AG08395 (cell line): ENCODE data around the gene ANXA3.
"Not testable (repeated sequence)": the region's sequence is repeated elsewhere in the genome, so short reads cannot be mapped to it uniquely, and the experiment has no call there.

ENCODE experiments used
- DNase-seq: peaks from one replicate; pipeline ENCODE4 v3.0.0; 2012; ENCODE audit warnings: mixed read lengths, low spot score

ANXA3 gene

GRCh38 chr4:78543424-78544125 is 8.0 kb upstream of the ANXA3 start:
- DNase-seq: no peak

GRCh38 chr4:78544678-78545077 is 6.9 kb upstream of the ANXA3 start:
- no peak for DNase-seq

DNA sequence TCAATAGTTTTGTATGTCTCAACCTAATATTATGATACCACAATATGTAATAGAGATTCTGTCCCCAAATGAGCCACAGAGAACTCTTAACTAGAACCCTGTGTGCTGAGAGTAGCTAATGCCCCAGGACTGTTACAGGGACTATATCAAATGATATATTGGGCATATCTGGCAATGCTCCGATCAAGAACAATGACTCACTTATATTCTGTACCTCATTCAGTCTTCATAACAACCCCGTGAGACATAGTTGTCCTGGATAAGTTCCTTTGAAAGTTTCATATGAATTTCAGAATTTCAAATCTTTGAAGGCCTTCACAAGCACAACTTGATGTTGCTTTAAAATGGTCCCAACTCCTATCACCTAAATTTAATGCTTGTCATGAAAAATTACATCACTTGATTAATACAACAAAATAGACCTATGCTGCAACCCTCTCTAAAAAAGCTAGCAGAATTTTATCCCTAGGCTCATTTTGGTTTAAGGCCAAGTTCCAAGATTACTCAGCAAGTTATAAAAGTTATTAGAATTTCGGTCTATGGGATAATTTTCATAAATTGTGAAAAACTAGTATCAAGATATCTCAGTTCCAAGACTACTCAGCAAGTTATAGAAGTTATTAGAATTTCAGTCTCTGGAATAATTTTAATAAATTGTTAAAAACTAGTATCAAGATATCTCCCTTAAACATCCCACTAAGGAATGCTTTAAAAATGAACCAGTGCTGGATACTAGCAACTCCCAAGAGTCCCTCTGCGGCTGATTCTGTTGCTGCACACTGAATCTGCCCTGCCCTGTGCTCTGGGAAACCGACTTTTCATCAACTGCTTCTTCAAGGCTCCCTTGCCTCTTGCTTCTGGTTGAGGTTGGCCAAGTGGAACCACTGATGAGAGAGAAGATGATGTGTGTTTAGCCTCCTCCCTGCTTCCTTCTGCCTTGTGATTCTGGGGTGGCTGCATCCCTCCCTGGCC is 6.0 kb upstream of the ANXA3 start:
- no peak for DNase-seq

DNA sequence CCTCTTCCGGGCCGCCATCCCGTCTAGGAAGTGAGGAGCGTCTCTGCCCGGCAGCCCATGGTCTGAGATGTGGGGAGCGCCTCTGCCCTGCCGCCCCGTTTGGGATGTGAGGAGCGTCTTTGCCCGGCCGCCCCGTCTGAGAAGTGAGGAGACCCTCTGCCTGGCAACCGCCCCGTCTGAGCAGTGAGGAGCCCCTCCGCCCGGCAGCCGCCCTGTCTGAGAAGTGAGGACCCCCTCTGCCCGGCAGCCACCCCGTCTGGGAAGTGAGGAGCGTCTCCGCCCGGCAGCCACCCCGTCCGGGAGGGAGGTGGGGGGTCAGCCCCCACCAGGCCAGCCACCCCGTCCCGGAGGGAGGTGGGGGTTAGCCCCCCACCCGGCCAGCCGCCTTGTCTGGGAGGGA is 3.7 kb upstream of the ANXA3 start:
- DNase-seq: not testable (repeated sequence)

DNA sequence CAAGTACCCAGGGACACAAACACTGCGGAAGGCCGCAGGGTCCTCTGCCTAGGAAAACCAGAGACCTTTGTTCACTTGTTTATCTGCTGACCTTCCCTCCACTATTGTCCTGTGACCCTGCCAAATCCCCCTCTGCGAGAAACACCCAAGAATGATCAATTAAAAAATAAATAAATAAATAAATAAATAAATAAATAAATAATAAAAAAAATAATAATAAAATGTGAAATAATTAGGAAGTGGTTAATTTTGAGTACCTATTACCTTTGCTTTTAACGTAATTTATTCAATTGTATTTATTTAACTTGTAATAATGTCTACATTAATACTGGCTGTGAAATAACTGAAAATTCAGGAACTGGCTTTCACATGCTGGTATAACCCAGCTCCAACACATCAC is 2.7 kb upstream of the ANXA3 start:
- DNase-seq: not testable (repeated sequence)

DNA sequence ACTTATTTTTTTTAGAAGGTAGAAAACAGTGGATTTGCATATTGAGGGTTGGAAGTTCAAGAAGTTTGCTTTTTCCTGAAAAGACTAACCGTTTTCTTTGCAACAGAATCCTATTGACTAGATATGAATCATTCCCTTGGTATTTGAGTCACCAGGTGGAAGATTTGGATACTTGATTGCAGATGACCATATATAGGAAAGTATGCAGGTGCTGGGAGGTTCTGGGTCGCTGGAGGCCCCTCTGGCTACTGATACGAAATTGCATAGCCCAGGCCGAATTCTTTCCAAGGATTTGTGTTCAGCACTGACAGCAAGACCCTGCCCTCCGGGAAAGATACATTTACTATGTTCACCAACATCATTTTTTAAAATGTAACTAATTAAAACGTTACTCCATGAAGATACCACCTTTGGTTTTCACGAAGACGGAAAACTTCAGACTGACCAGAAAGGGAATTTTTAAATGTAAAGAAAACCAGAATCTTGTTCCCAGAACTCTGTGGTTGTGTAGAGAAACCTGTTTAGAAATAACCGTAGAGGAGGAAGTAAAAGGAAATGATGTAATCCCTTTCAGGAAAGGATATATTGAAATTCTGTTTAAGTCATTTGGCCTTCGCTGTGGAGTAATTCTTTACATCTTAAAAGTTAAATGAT is 946 bp downstream of the ANXA3 start:
- DNase-seq: no peak

DNA sequence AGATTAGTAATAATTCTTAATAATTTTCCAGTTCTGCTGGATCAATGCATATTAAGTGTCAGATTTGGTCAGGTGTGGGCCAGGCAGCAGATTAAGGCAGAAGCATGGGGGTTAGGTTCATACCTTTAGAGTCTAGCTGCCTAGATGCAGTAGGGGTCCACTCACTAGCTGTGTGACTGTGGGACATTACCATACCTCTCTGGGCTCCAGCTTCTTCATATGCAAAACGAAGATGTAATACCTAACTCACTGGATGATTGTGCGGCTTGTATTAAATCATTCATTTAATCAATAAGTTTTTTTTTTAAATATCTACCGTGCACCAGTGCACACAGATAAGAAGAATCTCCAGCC is 1.4 kb downstream of the ANXA3 start:
- no peak for DNase-seq

DNA sequence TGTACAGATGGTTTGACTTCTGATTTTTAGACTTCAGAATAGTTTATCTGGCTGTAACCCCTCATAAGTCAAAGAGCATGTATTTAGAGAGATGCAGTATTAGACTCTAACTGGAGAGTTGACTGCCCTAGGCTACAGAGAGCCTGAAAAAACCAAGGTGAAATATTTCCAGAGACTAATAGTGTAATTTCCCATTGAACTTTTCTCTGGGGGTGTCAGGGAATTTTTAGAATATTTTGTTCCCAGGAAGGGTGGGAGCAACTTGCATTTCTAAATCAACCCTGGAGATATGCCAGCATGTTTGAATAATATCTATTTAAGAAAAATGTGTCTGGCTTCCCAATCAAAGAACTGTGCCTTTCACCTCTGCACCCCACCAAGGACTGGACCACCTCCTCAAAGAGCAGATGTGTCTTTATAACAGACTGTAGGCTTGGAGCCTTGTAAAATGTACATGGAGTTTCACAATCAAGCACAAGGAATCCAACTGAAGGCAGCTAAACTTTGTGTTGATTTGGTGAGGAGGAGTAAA is 2.0 kb downstream of the ANXA3 start:
- DNase-seq: no peak

GRCh38 chr4:78556665-78557064 is 5.1 kb downstream of the ANXA3 start:
- no peak for DNase-seq

DNA sequence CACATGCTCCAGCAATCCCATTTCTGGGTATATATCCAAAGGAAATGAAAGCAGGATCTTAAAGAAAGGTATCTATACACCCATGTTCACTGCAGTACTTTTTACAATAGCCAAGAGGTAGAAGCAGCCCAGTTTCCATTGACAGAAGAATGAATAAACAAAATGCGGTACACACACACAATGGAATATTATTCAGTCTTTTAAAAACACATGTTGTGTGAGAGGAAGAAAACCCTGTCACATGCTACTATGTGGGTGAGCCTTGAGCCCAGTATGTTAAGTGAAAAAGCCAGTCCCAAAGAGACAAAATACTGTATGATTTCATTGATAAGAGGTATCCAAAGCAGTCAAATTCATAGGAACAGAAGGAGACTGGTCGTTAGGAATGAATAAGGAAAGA is 6.3 kb downstream of the ANXA3 start:
- DNase-seq: no peak

GRCh38 chr4:78558410-78558809 is 6.8 kb downstream of the ANXA3 start:
- DNase-seq: peak; percentile 13

- peak; percentile 56 for DNase-seq
Observed at GRCh38 chr4:78560296-78560963, 8.9 kb downstream of the ANXA3 start.

DNA sequence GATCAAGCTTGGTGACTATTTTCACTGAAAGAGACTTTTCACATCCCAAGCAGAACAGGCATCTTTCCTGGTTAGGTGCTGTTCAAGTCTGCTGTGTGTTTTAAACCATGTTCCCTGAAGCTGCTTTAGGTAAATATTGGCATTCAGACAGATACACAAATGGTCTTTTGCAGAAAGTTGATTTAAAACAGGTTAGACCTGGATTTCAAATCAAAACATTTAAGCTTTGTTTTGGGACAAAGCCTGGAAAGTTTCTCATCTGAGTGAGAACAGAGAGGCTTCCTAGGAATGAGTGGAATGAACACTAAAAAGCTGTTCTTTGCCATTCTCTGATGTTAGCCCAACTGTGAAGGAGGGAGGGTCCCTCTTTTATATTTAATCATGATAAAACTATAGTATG is 10.1 kb downstream of the ANXA3 start:
- peak; percentile 24 for DNase-seq

GRCh38 chr4:78562687-78563086 is 11.1 kb downstream of the ANXA3 start:
- DNase-seq: no peak

GRCh38 chr4:78565971-78566372 is 14.4 kb downstream of the ANXA3 start:
- peak; percentile 83 for DNase-seq

DNA sequence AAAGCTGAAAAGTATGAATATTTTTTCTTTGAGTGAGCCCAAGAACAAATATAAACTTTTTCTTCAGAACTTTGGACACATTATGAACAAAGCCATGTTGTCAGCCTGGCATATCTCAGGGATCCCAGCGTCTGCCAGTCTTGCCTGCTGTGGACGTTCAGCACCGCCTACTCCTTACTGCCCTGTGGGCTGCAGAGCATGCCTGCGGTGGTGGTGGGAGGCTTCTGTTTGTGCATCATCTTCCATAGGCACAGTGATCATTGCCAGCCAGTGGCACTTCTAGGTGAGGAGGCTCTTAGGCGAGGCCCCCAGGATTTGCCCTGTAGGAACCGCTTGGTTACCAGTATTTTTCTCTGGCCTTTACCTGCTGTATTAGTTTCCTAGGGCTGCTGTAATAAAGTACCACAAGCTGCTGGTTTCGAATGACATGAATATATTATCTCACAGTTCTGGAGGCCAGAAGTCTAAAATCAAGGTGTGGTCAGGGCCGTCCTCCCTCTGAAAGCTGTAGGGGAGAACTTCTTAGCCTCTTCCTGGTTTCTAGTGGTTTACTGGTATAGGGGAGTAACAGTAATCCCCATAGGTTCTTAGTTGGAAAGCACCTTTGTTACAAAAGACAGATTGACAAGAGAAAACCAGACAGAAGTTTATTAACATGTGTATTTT is 15.4 kb downstream of the ANXA3 start:
- no peak for DNase-seq

DNA sequence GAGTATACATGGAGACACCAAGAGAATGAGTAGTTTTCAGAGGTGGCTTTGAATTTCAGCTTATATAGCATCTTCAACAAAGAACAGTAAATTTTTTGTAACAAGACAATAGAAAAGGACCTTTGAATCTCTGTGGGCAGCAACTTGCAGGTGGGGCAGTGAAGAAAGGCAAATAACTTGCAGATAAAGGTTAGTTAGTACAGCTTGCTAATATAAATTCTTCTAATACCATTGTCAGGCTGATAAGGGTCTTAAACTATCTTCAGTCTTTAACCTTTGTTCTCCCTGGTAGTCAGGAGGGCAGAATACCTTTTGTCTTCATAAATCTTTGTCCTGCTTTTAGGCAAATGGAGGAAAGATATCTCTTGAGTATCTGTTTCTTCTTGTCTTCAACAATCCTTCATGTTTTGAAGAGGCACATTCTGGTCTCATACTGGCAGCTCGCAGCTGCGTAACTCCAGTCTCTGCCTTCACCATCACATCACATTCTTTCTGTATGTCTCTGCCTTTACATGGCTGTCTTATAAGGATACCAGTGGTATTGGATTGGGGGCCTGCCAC is 16.0 kb downstream of the ANXA3 start:
- DNase-seq: no peak

DNA sequence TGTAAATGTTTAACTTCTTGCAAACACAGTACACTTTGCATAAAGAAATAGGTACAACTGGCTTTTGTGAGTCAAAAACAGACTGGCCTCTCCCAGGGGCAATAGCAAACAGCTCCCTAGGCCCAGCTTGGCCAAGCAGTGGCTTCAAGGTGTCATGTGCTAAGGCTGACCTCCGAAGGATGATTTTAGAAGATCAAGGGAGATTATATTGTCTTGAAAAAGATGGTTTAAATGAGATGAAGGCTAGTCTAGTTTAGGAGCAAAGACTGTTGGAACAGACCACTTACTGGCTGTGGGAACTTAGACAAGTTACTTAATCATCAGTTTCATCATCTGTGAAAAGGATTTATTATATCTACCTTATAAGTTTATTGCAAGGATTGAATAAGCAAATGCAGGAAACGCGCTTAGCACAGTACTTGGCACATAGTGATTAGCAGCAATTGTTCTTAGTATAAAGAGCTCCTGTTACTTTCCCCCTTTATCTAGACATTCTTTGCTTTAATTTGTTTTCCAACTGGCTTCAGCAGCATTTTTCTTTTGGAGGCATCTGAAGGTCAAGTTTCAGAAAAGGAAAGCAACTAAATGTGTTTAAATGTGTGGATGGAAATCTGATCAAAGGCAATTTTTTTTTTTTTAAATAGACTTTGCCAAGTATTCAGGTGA is 17.2 kb downstream of the ANXA3 start:
- DNase-seq: no peak

DNA sequence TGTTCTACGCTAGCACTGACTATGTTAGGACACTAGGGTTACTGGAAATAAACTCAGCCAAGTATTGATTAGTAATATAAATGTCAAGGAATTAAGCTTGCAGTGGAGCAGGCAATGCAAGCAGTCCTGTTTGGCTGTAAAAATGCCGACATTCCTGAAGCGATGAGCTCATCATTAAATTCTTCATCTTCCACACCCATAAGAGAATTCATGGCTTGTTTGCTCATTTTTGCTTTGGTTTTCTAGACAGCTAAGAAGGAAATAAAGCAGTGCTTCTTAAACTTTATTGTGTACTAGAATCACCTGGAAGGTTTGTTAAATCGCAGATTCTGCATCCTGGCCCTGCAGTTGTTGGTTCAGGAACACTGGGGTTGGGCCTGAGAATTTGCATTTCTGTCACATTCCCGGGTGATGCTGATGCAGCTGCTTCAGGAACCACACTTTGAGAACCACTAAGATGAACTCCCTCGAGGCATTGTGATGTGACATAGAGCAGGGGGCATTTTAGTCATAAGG is 17.8 kb downstream of the ANXA3 start:
- peak; percentile 74 for DNase-seq

GRCh38 chr4:78570117-78570516 is 18.5 kb downstream of the ANXA3 start:
- no peak for DNase-seq
